PC-9 (cell line): ENCODE measurements around the gene MAGEB1. TPM values are rescaled to one million over a fixed set of nuclear protein-coding genes. Genes with fewer than 3 reads are reported as not detected.

Source experiments
- BruUV-seq: library from RNA; stranded (reverse); fragments of 400-500 nt; replicated peaks from 2 replicates; lab custom pipeline; 2021; lab: Mats Ljungman, UMichigan
- CTCF ChIA-PET: fragments of 300-600 bp; sonication (Branson Sonifier 250); formaldehyde crosslinking; loops from one replicate; lab custom pipeline; 2022; ENCODE audit warnings: antibody characterized with exemption; lab: Charles Lee
- POLR2A ChIA-PET: fragments of 300-600 bp; sonication (Branson Sonifier 250); formaldehyde crosslinking; loops from one replicate; lab custom pipeline; 2022; ENCODE audit warnings: antibody characterized with exemption; ENCODE audit not compliant: unreplicated experiment; lab: Charles Lee
- DNase-seq, 2 experiments: peaks; one replicate each; pipeline versions ENCODE4 v3.0.0 to v3.0.0-alpha.2; 2015 to 2022; ENCODE audit warnings: mixed read lengths in 1 of 2
- H2AFZ ChIP-seq: fragments of 200-600 bp; sonication (generic); 2 replicates; pipeline ENCODE4 v1.8.1; 2017; ENCODE audit warnings: antibody characterized with exemption
- H3F3A ChIP-seq: fragments of 200-600 bp; sonication (generic); 2 replicates; pipeline ENCODE4 v1.8.1; 2017; ENCODE audit warnings: antibody characterized with exemption, mild to moderate bottlenecking, low read depth; ENCODE audit not compliant: insufficient read depth
- H3K27ac ChIP-seq: fragments of 200-600 bp; sonication (generic); 2 replicates; pipeline ENCODE4 v1.6.1; 2016; ENCODE audit warnings: mixed run types
- H3K27me3 ChIP-seq: fragments of 200-600 bp; sonication (generic); 2 replicates; pipeline ENCODE4 v1.6.1; 2016; ENCODE audit warnings: low read depth, mixed run types; ENCODE audit not compliant: insufficient read depth
- H3K36me3 ChIP-seq: fragments of 200-600 bp; sonication (generic); 2 replicates; pipeline ENCODE4 v1.6.1; 2016; ENCODE audit warnings: low read depth, mixed run types
- H3K4me1 ChIP-seq: fragments of 200-600 bp; sonication (generic); replicated peaks from 2 replicates; pipeline ENCODE4 v1.6.1; 2016; ENCODE audit warnings: mixed run types; ENCODE audit not compliant: insufficient read depth
- H3K4me2 ChIP-seq: fragments of 200-600 bp; sonication (generic); 2 replicates; pipeline ENCODE4 v1.6.1; 2017; ENCODE audit warnings: mixed run types
- H3K4me3 ChIP-seq: fragments of 200-600 bp; sonication (generic); 2 replicates; pipeline ENCODE4 v1.6.1; 2016; ENCODE audit warnings: mixed run types
- H3K79me2 ChIP-seq: fragments of 200-600 bp; sonication (generic); 2 replicates; pipeline ENCODE4 v1.6.1; 2017; ENCODE audit warnings: low read depth, mixed run types
- H3K9me2 ChIP-seq: fragments of 200-600 bp; sonication (generic); 2 replicates; pipeline ENCODE4 v1.8.1; 2017; ENCODE audit warnings: mild to moderate bottlenecking; ENCODE audit not compliant: insufficient read depth
- H3K9me3 ChIP-seq: fragments of 200-600 bp; sonication (generic); 2 replicates; pipeline ENCODE4 v1.8.1; 2016; ENCODE audit warnings: low read depth; ENCODE audit not compliant: insufficient read depth
- H4K20me1 ChIP-seq: fragments of 200-600 bp; sonication (generic); 2 replicates; pipeline ENCODE4 v1.8.1; 2017; ENCODE audit not compliant: insufficient read depth
- CTCF ChIP-seq: fragments of 200-600 bp; sonication (generic); conservative IDR thresholded peaks from 2 replicates; pipeline ENCODE4 v1.6.1; 2017; ENCODE audit warnings: mixed run types, antibody characterized with exemption, mild to moderate bottlenecking, moderate library complexity
- EZH2 ChIP-seq: fragments of 200-600 bp; sonication (generic); IDR thresholded peaks from 2 replicates; pipeline ENCODE4 v1.8.0; 2017; ENCODE audit warnings: antibody characterized with exemption, low read depth
- intact Hi-C: fragments of 100-400 bp; cut with micrococcal nuclease; formaldehyde crosslinking; loops from one replicate; pipeline ENCODE4 v1.10.0; 2022; ENCODE audit not compliant: unreplicated experiment
- total RNA-seq: library from RNA; stranded (reverse); gene quantifications from 2 replicates; pipeline ENCODE4 v1.2.3, GENCODE V29; 2021

Gene MAGEB1
- total RNA-seq, 1 experiment from 2014 or later, result not detected

- no peaks in the 10 kb centered on the region for H3F3A ChIP-seq
Observed at GRCh38 chrX:30217465-30217864, 29.5 kb upstream of the MAGEB1 start.

GRCh38 chrX:30219372-30219771 lies 27.6 kb upstream of the MAGEB1 start:
- intact Hi-C loops, result no loop called here
- Histone ChIP-seq H3K4me1 (no peaks in the 10 kb centered on the region), H3F3A (no peaks in the 10 kb centered on the region), H3K36me3 (no peaks in the 10 kb centered on the region), H3K4me2 (no peak overlapping the region), H3K27me3 (no peaks in the 10 kb centered on the region), H3K27ac (no peak overlapping the region), H3K4me3 (no peak overlapping the region), H4K20me1 (no peaks in the 10 kb centered on the region), H3K79me2 (no peaks in the 10 kb centered on the region), H2AFZ (no peak overlapping the region), H3K9me3 (no peaks in the 10 kb centered on the region), H3K9me2 (no peaks in the 10 kb centered on the region)
- no peak for TF ChIP-seq CTCF
- TF ChIP-seq EZH2, result no peak
- no TSS peak for BruUV-seq
- DNase-seq, result no peak
- POLR2A ChIA-PET, result no interaction called here
- CTCF ChIA-PET, result no interaction called here

More at GRCh38 chrX:30217465-30217864, 29.5 kb upstream of the MAGEB1 start:
- H3K27ac ChIP-seq, result no peak overlapping the region
- H3K4me2 ChIP-seq, result no peak overlapping the region
- POLR2A ChIA-PET, result interaction anchor here (0.6 kb wide), 1 partner anchor 268 kb away, joined by 3 read pairs; no protein-coding TSS in a partner anchor
- CTCF ChIA-PET, result no interaction called here
- TF ChIP-seq EZH2 (no peak), CTCF (no peak)
- BruUV-seq, result no TSS peak
- H2AFZ ChIP-seq, result no peak overlapping the region
- H3K9me2 ChIP-seq, result no peaks in the 10 kb centered on the region
- no peak overlapping the region for H3K4me3 ChIP-seq
- no peaks in the 10 kb centered on the region for H3K4me1 ChIP-seq
- no peaks in the 10 kb centered on the region for H3K79me2 ChIP-seq
- H3K27me3 ChIP-seq, result no peaks in the 10 kb centered on the region
- H3K9me3 ChIP-seq, result no peaks in the 10 kb centered on the region
- no peaks in the 10 kb centered on the region for H4K20me1 ChIP-seq
- intact Hi-C loops, result no loop called here
- H3K36me3 ChIP-seq, result no peaks in the 10 kb centered on the region
- DNase-seq, result no peak

GRCh38 chrX:30220661-30221060 lies 26.3 kb upstream of the MAGEB1 start:
- no peaks in the 10 kb centered on the region for H3K79me2 ChIP-seq
- H3K4me1 ChIP-seq, result no peaks in the 10 kb centered on the region
- no peaks in the 10 kb centered on the region for H3K9me3 ChIP-seq
- ChIA-PET CTCF (no interaction called here), POLR2A (no interaction called here)
- H3K36me3 ChIP-seq, result no peaks in the 10 kb centered on the region
- H3K4me2 ChIP-seq, result no peak overlapping the region
- no peaks in the 10 kb centered on the region for H3K27me3 ChIP-seq
- no peak overlapping the region for H3K4me3 ChIP-seq
- no peaks in the 10 kb centered on the region for H3F3A ChIP-seq
- TF ChIP-seq CTCF, result no peak
- TF ChIP-seq EZH2, result no peak
- H3K9me2 ChIP-seq, result no peaks in the 10 kb centered on the region
- no peak overlapping the region for H2AFZ ChIP-seq
- no peaks in the 10 kb centered on the region for H4K20me1 ChIP-seq
- H3K27ac ChIP-seq, result no peak overlapping the region
- no TSS peak for BruUV-seq
- no peak for DNase-seq
- intact Hi-C loops, result no loop called here
